GM12873 (cell line): ENCODE data around the gene ZFP64.

Source experiments
- CTCF ChIP-seq: IDR thresholded peaks from 2 replicates; pipeline ENCODE4 v1.5.1; 2012; ENCODE audit warnings: low read depth, mild to moderate bottlenecking, moderate library complexity, low read length, control low read depth; ENCODE audit not compliant: insufficient read depth; ENCODE audit errors: missing control alignments

Gene ZFP64

DNA sequence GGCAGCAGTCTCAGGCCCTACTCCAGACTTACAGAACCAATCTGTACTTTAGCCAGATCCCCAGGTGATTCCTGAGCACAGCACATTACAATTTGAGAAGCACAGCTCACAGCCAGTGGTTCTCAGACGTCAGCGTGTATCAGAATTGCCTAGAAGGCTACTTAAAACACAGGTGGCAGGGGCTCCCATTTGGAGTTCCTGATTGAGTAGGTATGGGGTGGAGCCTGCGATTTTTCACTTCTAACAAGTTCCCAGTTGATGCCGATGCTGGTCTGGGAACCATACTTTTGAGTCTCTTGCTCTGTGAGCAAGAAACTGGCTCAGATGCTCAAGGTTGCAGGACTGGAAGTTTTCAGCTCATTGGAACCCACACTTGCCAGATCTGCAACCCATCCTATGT lies 89.5 kb downstream of the ZFP64 start:
- TF ChIP-seq CTCF = no peak
